ENCODE measurements around the gene CPNE5. TPM values are rescaled to one million over a fixed set of nuclear protein-coding genes. Genes with fewer than 3 reads are reported as not detected.

The CPNE5 gene
- total RNA-seq, 2 experiments from 2014 or later = 0.19 to 0.28 TPM

- intact Hi-C loops (cut with DNase I, micrococcal nuclease) = no loop called here
- POLR2A ChIA-PET = interaction anchor here (1.4 kb wide), 1 partner anchor 120 kb away, joined by 3 read pairs; the partner anchor contains the start of gene MTCH1
- CTCF ChIA-PET = interaction anchor here (0.9 kb wide), 1 partner anchor 20 kb away, joined by 3 read pairs; the partner anchor contains the start of gene C6orf89
- DNase-seq = peak in 1 of 14 experiments; percentile 35
- peaks cover 87% of the 10 kb centered on the region for H3K36me3 Mint-ChIP-seq (ENCODE audit: low read depth)
- H3K4me1 Mint-ChIP-seq (ENCODE audit: low read depth) = peaks cover 49% of the 10 kb centered on the region
- no peaks in the 10 kb centered on the region for H3K9me3 ChIP-seq (ENCODE audit: control insufficient read depth in 1 of 2, insufficient read depth in 1 of 2, low read length in 2 of 2)
- peak overlapping the region; percentile 5 for H3K27ac Mint-ChIP-seq
- H3K27me3 Mint-ChIP-seq = no peaks in the 10 kb centered on the region
- no peaks in the 10 kb centered on the region for H3K27me3 ChIP-seq (ENCODE audit: control insufficient read depth in 1 of 2, insufficient read depth in 2 of 2, low read length in 2 of 2)
- H3K36me3 ChIP-seq (ENCODE audit: insufficient read depth, low read length) = peaks cover 47% of the 10 kb centered on the region
- H3K9me3 Mint-ChIP-seq = no peaks in the 10 kb centered on the region
- no peak overlapping the region for H3K27ac ChIP-seq (ENCODE audit: low read depth in 1 of 2, low read length in 2 of 2)
- H3K4me1 ChIP-seq (ENCODE audit: insufficient read depth, low read length) = peaks cover 4% of the 10 kb centered on the region
- no peak overlapping the region for H3K4me3 ChIP-seq (ENCODE audit: low read length)
- no peak for TF ChIP-seq CTCF (IDR thresholded peaks at IDR 0.05)
- peak; percentile 64 for ATAC-seq (ENCODE audit: poor library complexity)
- no peak overlapping the region for H3K4me3 Mint-ChIP-seq
Observed at GRCh38 chr6:36865835-36866234, 26.6 kb upstream of the CPNE5 start.

- H3K27me3 ChIP-seq (ENCODE audit: control insufficient read depth in 1 of 2, insufficient read depth in 2 of 2, low read length in 2 of 2) = no peaks in the 10 kb centered on the region
- peaks cover 77% of the 10 kb centered on the region for H3K36me3 Mint-ChIP-seq (ENCODE audit: low read depth)
- CTCF ChIA-PET = interaction anchor here (1.5 kb wide), 1 partner anchor 13 kb away, joined by 5 read pairs; no protein-coding TSS in a partner anchor
- H3K9me3 ChIP-seq (ENCODE audit: control insufficient read depth in 1 of 2, insufficient read depth in 1 of 2, low read length in 2 of 2) = no peaks in the 10 kb centered on the region
- no peak overlapping the region for H3K4me3 Mint-ChIP-seq
- H3K27ac ChIP-seq (ENCODE audit: low read depth in 1 of 2, low read length in 2 of 2) = no peak overlapping the region
- no peak overlapping the region for H3K27ac Mint-ChIP-seq
- no peak for TF ChIP-seq CTCF (IDR thresholded peaks at IDR 0.05)
- H3K4me1 Mint-ChIP-seq (ENCODE audit: low read depth) = peaks cover 41% of the 10 kb centered on the region
- no peaks in the 10 kb centered on the region for H3K9me3 Mint-ChIP-seq
- POLR2A ChIA-PET = interaction anchor here (1.0 kb wide), 1 partner anchor 11 kb away, joined by 4 read pairs; the partner anchor contains the start of gene PPIL1
- no peak for DNase-seq
- H3K4me3 ChIP-seq (ENCODE audit: low read length) = no peak overlapping the region
- H3K27me3 Mint-ChIP-seq = no peaks in the 10 kb centered on the region
- H3K36me3 ChIP-seq (ENCODE audit: insufficient read depth, low read length) = peaks cover 42% of the 10 kb centered on the region
- peaks cover 4% of the 10 kb centered on the region for H3K4me1 ChIP-seq (ENCODE audit: insufficient read depth, low read length)
- intact Hi-C loops (cut with DNase I, micrococcal nuclease) = no loop called here
- ATAC-seq (ENCODE audit: poor library complexity) = no peak
Observed at GRCh38 chr6:36863670-36864540, 24.7 kb upstream of the CPNE5 start.

GRCh38 chr6:36862848-36863382 lies 23.7 kb upstream of the CPNE5 start:
- no peaks in the 10 kb centered on the region for H3K27me3 Mint-ChIP-seq
- no peaks in the 10 kb centered on the region for H3K9me3 Mint-ChIP-seq
- Histone ChIP-seq H3K27me3 (ENCODE audit: control insufficient read depth in 1 of 2, insufficient read depth in 2 of 2, low read length in 2 of 2) (no peaks in the 10 kb centered on the region), H3K27ac (ENCODE audit: low read depth in 1 of 2, low read length in 2 of 2) (no peak overlapping the region), H3K4me3 (ENCODE audit: low read length) (no peak overlapping the region), H3K9me3 (ENCODE audit: control insufficient read depth in 1 of 2, insufficient read depth in 1 of 2, low read length in 2 of 2) (no peaks in the 10 kb centered on the region), H3K36me3 (ENCODE audit: insufficient read depth, low read length) (peaks cover 42% of the 10 kb centered on the region), H3K4me1 (ENCODE audit: insufficient read depth, low read length) (peaks cover 4% of the 10 kb centered on the region)
- no peak overlapping the region for H3K4me3 Mint-ChIP-seq
- TF ChIP-seq CTCF (IDR thresholded peaks at IDR 0.05) = no peak
- ATAC-seq (ENCODE audit: poor library complexity) (no peak), DNase-seq (no peak)
- peaks cover 35% of the 10 kb centered on the region for H3K4me1 Mint-ChIP-seq (ENCODE audit: low read depth)
- intact Hi-C loops (cut with DNase I, micrococcal nuclease) = no loop called here
- no peak overlapping the region for H3K27ac Mint-ChIP-seq
- peaks cover 75% of the 10 kb centered on the region for H3K36me3 Mint-ChIP-seq (ENCODE audit: low read depth)
- ChIA-PET CTCF (no interaction called here), POLR2A (interaction anchor here (1.0 kb wide), 1 partner anchor 12 kb away, joined by 4 read pairs; the partner anchor contains the start of gene PPIL1)
